H1 (cell line): Measurements from ENCODE around the gene CPT1A. TPM values are rescaled to one million over a fixed set of nuclear protein-coding genes. Genes with fewer than 3 reads are reported as not detected.

Experiments used
- ATF3 ChIP-seq: IDR thresholded peaks from 2 replicates; pipeline ENCODE4 v1.6.1; 2011; ENCODE audit warnings: low read depth, mild to moderate bottlenecking, low read length; ENCODE audit not compliant: insufficient read depth
- HDAC6 ChIP-seq: IDR thresholded peaks from one replicate; pipeline ENCODE4 v1.7.1; 2012; ENCODE audit warnings: low read depth, mild to moderate bottlenecking, inconsistent platforms, low read length, moderate library complexity
- TAF1 ChIP-seq: IDR thresholded peaks from 2 replicates; pipeline ENCODE4 v1.6.1; 2011; ENCODE audit warnings: mild to moderate bottlenecking, low read depth, low read length
- polyA plus RNA-seq, 7 experiments: library from polyadenylated mRNA; depleted of rRNA in 3 of 7; stranded (reverse) in 5 of 7; unstranded in 2 of 7; fragments of >200 nt in 5 of 7; fragments of 200-250 nt in 2 of 7; gene quantifications; 1 replicate in 5 of 7; 2 replicates in 1 of 7; 4 replicates in 1 of 7; pipeline versions ENCODE4 v1.2.1 to v1.2.3, GENCODE V29; 2011 to 2013; ENCODE audit warnings: missing spikeins in 2 of 7, mixed read lengths in 2 of 7
- total RNA-seq: library from RNA; stranded (reverse); fragmentation: NEBNext Ultra II Directional; extraction: Animal tissue kit (Norgen Biotek cat#: 25700); gene quantifications from 2 replicates; pipeline ENCODE4 v1.2.1, GENCODE V29; 2021

CPT1A gene
- total and polyA plus RNA-seq, 2 of the 8 experiments (the other 6 are each of a cell fraction or from before 2014, with no cell fraction given), result 2.9 to 12.2 TPM

- TF ChIP-seq ATF3 (no peak), HDAC6 (no peak), TAF1 (no peak)
Measured at GRCh38 chr11:68714060-68714856, 127.5 kb downstream of the CPT1A start (continued).
